ENCODE results near the gene DKKL1. TPM values are rescaled to one million over a fixed set of nuclear protein-coding genes. Genes with fewer than 3 reads are reported as not detected.

The DKKL1 gene
- total and polyA plus RNA-seq, 2 experiments from 2014 or later = 0.76 to 2.9 TPM

DNA sequence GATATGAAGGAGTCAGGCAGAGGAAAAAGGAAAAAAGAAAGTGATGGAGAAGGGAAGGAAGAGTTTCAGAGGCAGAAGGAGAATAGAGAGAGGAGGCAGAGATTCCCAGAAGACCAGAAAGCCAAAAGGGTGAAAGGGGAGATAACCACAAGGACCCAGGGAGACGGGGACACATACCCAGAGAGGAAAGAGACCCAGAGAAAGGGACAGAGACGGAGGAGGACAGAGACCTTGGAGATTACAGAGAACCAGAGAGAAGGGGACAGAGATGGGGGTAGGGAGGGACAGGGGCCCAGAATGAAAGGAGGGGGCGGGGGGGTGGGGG is 58.2 kb downstream of the DKKL1 start:
- Histone ChIP-seq H3K27ac (ENCODE audit: low read depth) (no peak overlapping the region), H4K20me1 (replicated peaks; ENCODE audit: insufficient read depth) (peaks cover 4% of the 10 kb centered on the region; the same call in 1 of the 2 replicates), H3K9me2 (ENCODE audit: insufficient read depth) (no peaks in the 10 kb centered on the region), H3K79me2 (replicated peaks; ENCODE audit: insufficient read depth) (no peaks in the 10 kb centered on the region), H3K4me3 (0 out of 2 replicates have a peak overlapping the region, but pooled peaks have one; percentile 31), H3K4me1 (ENCODE audit: insufficient read depth) (peaks cover 37% of the 10 kb centered on the region), H3F3A (replicated peaks; ENCODE audit: low read depth) (peaks cover 26% of the 10 kb centered on the region), H3K36me3 (ENCODE audit: insufficient read depth) (no peaks in the 10 kb centered on the region), H3K4me2 (peak overlapping the region; percentile 34), H2AFZ (no peak overlapping the region), H3K27me3 (ENCODE audit: insufficient read depth) (peaks cover 54% of the 10 kb centered on the region)
- H3K4me3 Mint-ChIP-seq = peak overlapping the region; percentile 24; the same call in 1 of the 3 replicates
- no peak for ATAC-seq
- TF ChIP-seq EZH2 (IDR thresholded peaks at IDR 0.05; ENCODE audit: low read depth, unreplicated experiment) (no peak), CREB1 (CRISPR knock-in tag; IDR thresholded peaks at IDR 0.05; ENCODE audit: low read depth) (no peak), POLR2AphosphoS5 (IDR thresholded peaks at IDR 0.05; ENCODE audit: low read depth) (no peak)
- TF ChIP-seq, protein P1, sequence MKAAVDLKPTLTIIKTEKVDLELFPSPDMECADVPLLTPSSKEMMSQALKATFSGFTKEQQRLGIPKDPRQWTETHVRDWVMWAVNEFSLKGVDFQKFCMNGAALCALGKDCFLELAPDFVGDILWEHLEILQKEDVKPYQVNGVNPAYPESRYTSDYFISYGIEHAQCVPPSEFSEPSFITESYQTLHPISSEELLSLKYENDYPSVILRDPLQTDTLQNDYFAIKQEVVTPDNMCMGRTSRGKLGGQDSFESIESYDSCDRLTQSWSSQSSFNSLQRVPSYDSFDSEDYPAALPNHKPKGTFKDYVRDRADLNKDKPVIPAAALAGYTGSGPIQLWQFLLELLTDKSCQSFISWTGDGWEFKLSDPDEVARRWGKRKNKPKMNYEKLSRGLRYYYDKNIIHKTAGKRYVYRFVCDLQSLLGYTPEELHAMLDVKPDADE (IDR thresholded peaks at IDR 0.05) = no peak
- TF ChIP-seq, protein P2, sequence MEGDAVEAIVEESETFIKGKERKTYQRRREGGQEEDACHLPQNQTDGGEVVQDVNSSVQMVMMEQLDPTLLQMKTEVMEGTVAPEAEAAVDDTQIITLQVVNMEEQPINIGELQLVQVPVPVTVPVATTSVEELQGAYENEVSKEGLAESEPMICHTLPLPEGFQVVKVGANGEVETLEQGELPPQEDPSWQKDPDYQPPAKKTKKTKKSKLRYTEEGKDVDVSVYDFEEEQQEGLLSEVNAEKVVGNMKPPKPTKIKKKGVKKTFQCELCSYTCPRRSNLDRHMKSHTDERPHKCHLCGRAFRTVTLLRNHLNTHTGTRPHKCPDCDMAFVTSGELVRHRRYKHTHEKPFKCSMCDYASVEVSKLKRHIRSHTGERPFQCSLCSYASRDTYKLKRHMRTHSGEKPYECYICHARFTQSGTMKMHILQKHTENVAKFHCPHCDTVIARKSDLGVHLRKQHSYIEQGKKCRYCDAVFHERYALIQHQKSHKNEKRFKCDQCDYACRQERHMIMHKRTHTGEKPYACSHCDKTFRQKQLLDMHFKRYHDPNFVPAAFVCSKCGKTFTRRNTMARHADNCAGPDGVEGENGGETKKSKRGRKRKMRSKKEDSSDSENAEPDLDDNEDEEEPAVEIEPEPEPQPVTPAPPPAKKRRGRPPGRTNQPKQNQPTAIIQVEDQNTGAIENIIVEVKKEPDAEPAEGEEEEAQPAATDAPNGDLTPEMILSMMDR (conservative IDR thresholded peaks at IDR 0.05; ENCODE audit: low read depth in 2 of 2) = no peak
- no peak overlapping the region for H3K27ac Mint-ChIP-seq
- H3K36me3 Mint-ChIP-seq (ENCODE audit: low read depth) = no peaks in the 10 kb centered on the region; the same call in 2 of the 3 replicates
- H3K9me3 Mint-ChIP-seq = peaks cover 3% of the 10 kb centered on the region
- peaks cover 66% of the 10 kb centered on the region for H3K27me3 Mint-ChIP-seq (ENCODE audit: insufficient read depth, low read depth, poor library complexity)
- peaks cover 63% of the 10 kb centered on the region for H3K4me1 Mint-ChIP-seq
- DNase-seq (ENCODE audit: low spot score) = no peak

DNA sequence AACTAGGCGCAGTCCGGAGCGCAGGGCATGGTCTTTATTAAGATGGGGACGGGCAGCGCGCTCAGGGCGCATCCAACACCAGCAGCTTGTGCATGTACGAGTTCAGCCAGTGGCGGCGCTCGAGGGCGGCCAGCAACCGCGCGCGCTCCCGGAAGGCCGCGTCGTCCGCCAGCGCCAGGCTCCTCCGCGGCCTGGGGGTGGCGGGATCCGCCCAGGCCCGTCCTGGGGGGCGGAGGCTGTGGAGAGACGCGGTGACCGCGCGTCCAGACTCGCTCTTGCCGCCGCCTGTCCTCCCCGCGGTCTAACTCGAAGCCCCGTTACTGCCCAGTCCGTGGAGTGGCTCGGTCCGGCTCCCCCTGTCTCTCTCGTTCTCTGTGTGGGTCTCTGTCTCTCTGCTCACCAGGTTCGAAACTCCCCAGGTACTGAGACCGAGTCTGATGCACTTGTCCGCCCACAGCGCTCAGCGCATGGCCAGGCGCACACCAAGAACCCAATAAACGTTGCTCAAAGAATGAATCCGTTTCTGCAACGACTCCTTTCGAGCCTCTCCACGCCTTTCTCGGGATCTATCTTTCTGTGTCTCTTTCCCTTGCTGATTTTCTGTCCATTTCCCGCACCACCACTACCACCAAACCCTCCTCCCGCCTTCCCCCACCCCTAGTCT is 58.9 kb downstream of the DKKL1 start:
- H3K36me3 ChIP-seq (ENCODE audit: insufficient read depth) = no peaks in the 10 kb centered on the region
- H3K9me3 Mint-ChIP-seq = peaks cover 3% of the 10 kb centered on the region
- ATAC-seq = peak; percentile 51
- H3K27ac ChIP-seq (ENCODE audit: low read depth) = no peak overlapping the region
- DNase-seq (ENCODE audit: low spot score) = peak; percentile 86
- no peaks in the 10 kb centered on the region for H3K79me2 ChIP-seq (replicated peaks; ENCODE audit: insufficient read depth)
- H2AFZ ChIP-seq = peak overlapping the region; percentile 96
- peaks cover 61% of the 10 kb centered on the region for H3K4me1 Mint-ChIP-seq
- H3F3A ChIP-seq (replicated peaks; ENCODE audit: low read depth) = peaks cover 29% of the 10 kb centered on the region
- peaks cover 43% of the 10 kb centered on the region for H3K4me1 ChIP-seq (ENCODE audit: insufficient read depth)
- H3K4me3 Mint-ChIP-seq = peak overlapping the region; percentile 70
- H3K36me3 Mint-ChIP-seq (ENCODE audit: low read depth) = no peaks in the 10 kb centered on the region; the same call in 2 of the 3 replicates
- peaks cover 61% of the 10 kb centered on the region for H3K27me3 ChIP-seq (ENCODE audit: insufficient read depth)
- peak overlapping the region; percentile 61 for H3K4me3 ChIP-seq
- peaks cover 67% of the 10 kb centered on the region for H3K27me3 Mint-ChIP-seq (ENCODE audit: insufficient read depth, low read depth, poor library complexity)
- no peak overlapping the region for H3K27ac Mint-ChIP-seq
- H3K4me2 ChIP-seq = peak overlapping the region; percentile 84
- H3K9me2 ChIP-seq (ENCODE audit: insufficient read depth) = no peaks in the 10 kb centered on the region
- peaks cover 4% of the 10 kb centered on the region; the same call in 1 of the 2 replicates for H4K20me1 ChIP-seq (replicated peaks; ENCODE audit: insufficient read depth)
- TF ChIP-seq CREB1 (CRISPR knock-in tag; IDR thresholded peaks at IDR 0.05; ENCODE audit: low read depth) (peak; percentile 66), NANOG (IDR thresholded peaks at IDR 0.05; ENCODE audit: borderline replicate concordance) (no peak), ZNF331 (CRISPR knock-in tag; IDR thresholded peaks at IDR 0.05; ENCODE audit: low read depth) (no peak), POLR2AphosphoS5 (IDR thresholded peaks at IDR 0.05; ENCODE audit: low read depth) (no peak; the same call in 1 of the 2 replicates)
- TF ChIP-seq, protein P1 (IDR thresholded peaks at IDR 0.05) = no peak
- TF ChIP-seq, protein P3, sequence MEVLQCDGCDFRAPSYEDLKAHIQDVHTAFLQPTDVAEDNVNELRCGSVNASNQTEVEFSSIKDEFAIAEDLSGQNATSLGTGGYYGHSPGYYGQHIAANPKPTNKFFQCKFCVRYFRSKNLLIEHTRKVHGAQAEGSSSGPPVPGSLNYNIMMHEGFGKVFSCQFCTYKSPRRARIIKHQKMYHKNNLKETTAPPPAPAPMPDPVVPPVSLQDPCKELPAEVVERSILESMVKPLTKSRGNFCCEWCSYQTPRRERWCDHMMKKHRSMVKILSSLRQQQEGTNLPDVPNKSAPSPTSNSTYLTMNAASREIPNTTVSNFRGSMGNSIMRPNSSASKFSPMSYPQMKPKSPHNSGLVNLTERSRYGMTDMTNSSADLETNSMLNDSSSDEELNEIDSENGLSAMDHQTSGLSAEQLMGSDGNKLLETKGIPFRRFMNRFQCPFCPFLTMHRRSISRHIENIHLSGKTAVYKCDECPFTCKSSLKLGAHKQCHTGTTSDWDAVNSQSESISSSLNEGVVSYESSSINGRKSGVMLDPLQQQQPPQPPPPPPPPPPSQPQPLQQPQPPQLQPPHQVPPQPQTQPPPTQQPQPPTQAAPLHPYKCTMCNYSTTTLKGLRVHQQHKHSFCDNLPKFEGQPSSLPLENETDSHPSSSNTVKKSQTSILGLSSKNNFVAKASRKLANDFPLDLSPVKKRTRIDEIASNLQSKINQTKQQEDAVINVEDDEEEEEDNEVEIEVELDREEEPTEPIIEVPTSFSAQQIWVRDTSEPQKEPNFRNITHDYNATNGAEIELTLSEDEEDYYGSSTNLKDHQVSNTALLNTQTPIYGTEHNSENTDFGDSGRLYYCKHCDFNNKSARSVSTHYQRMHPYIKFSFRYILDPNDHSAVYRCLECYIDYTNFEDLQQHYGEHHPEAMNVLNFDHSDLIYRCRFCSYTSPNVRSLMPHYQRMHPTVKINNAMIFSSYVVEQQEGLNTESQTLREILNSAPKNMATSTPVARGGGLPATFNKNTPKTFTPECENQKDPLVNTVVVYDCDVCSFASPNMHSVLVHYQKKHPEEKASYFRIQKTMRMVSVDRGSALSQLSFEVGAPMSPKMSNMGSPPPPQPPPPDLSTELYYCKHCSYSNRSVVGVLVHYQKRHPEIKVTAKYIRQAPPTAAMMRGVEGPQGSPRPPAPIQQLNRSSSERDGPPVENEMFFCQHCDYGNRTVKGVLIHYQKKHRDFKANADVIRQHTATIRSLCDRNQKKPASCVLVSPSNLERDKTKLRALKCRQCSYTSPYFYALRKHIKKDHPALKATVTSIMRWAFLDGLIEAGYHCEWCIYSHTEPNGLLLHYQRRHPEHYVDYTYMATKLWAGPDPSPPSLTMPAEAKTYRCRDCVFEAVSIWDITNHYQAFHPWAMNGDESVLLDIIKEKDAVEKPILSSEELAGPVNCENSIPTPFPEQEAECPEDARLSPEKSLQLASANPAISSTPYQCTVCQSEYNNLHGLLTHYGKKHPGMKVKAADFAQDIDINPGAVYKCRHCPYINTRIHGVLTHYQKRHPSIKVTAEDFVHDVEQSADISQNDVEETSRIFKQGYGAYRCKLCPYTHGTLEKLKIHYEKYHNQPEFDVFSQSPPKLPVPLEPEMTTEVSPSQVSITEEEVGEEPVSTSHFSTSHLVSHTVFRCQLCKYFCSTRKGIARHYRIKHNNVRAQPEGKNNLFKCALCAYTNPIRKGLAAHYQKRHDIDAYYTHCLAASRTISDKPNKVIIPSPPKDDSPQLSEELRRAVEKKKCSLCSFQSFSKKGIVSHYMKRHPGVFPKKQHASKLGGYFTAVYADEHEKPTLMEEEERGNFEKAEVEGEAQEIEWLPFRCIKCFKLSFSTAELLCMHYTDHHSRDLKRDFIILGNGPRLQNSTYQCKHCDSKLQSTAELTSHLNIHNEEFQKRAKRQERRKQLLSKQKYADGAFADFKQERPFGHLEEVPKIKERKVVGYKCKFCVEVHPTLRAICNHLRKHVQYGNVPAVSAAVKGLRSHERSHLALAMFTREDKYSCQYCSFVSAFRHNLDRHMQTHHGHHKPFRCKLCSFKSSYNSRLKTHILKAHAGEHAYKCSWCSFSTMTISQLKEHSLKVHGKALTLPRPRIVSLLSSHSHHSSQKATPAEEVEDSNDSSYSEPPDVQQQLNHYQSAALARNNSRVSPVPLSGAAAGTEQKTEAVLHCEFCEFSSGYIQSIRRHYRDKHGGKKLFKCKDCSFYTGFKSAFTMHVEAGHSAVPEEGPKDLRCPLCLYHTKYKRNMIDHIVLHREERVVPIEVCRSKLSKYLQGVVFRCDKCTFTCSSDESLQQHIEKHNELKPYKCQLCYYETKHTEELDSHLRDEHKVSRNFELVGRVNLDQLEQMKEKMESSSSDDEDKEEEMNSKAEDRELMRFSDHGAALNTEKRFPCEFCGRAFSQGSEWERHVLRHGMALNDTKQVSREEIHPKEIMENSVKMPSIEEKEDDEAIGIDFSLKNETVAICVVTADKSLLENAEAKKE (CRISPR knock-in tag; IDR thresholded peaks at IDR 0.05) = no peak

All from GM23338 (cell line).